Frontal cortex (tissue), 4 donors: ENCODE measurements around the gene CHCHD1. TPM values are rescaled to one million over a fixed set of nuclear protein-coding genes. Genes with fewer than 3 reads are reported as not detected.
"Not testable (repeated sequence)": the region's sequence is repeated elsewhere in the genome, so short reads cannot be mapped to it uniquely, and the experiment has no call there.

Experiments used
- DNase-seq, 2 donors: peaks; one replicate each; pipeline ENCODE4 v3.0.0; 2012; ENCODE audit warnings: low spot score in 2 of 2
- FAIRE-seq: peaks from 2 replicates; lab custom pipeline; 2012; peaks lifted over from hg19 to GRCh38; lab: Jason Lieb, UNC
- total RNA-seq: library from RNA; depleted of rRNA; stranded (reverse); fragments of >200 nt; gene quantifications from one replicate; pipeline ENCODE4 v1.2.3, GENCODE V29; 2014
- donor health status: control.
- donor health status: control.
- donor health status: control.

CHCHD1 gene
- 16.7 TPM for total RNA-seq

- DNase-seq (peak; percentile 84 to 88), FAIRE-seq (no peak)
These were observed at the start of gene CHCHD1 for GRCh38 chr10:73781879-73782748. Gene CHCHD1 (plus strand): TSS chr10:73782048. CDS start chr10:73782076, 28 bp downstream.

- FAIRE-seq (no peak), DNase-seq (no peak)
These were observed 49.4 kb upstream of the CHCHD1 start for GRCh38 chr10:73732426-73732825.

GRCh38 chr10:73732931-73733623, 48.8 kb upstream of the CHCHD1 start:
- no peak for DNase-seq

GRCh38 chr10:73734028-73734720, 47.7 kb upstream of the CHCHD1 start:
- DNase-seq, result no peak
- FAIRE-seq, result no peak

More at GRCh38 chr10:73732931-73733623, 48.8 kb upstream of the CHCHD1 start:
- FAIRE-seq, result no peak

- DNase-seq (no peak), FAIRE-seq (no peak)
These were observed 47.0 kb upstream of the CHCHD1 start for GRCh38 chr10:73734796-73735305.

- FAIRE-seq, DNase-seq: not testable (repeated sequence)
These were observed 41.2 kb upstream of the CHCHD1 start for GRCh38 chr10:73740501-73741254.

- FAIRE-seq (no peak), DNase-seq (no peak)
These were observed 39.5 kb upstream of the CHCHD1 start for GRCh38 chr10:73742454-73742734.

- no peak for FAIRE-seq
These were observed 38.4 kb upstream of the CHCHD1 start for GRCh38 chr10:73743327-73743904.

GRCh38 chr10:73743905-73744663, 37.8 kb upstream of the CHCHD1 start, which contains the start of gene SEC24C:
Gene SEC24C (plus strand): TSS chr10:73744372. CDS start chr10:73746833, 2,461 bp downstream.
- DNase-seq (peak; percentile 79 to 91), FAIRE-seq (no peak)

More at GRCh38 chr10:73743327-73743904, 38.4 kb upstream of the CHCHD1 start:
- DNase-seq, result no peak

GRCh38 chr10:73744664-73744975, 37.2 kb upstream of the CHCHD1 start:
- DNase-seq, result peak in 1 of 2 donors; percentile 27
- no peak for FAIRE-seq

GRCh38 chr10:73746721-73747120, 35.1 kb upstream of the CHCHD1 start:
- DNase-seq, result no peak
- FAIRE-seq, result no peak

- DNase-seq (no peak), FAIRE-seq (no peak)
These were observed 31.0 kb upstream of the CHCHD1 start for GRCh38 chr10:73750819-73751218.

GRCh38 chr10:73756183-73756582, 25.7 kb upstream of the CHCHD1 start:
- DNase-seq (no peak), FAIRE-seq (no peak)

GRCh38 chr10:73758704-73759511, 22.9 kb upstream of the CHCHD1 start:
- no peak for FAIRE-seq
- no peak for DNase-seq

GRCh38 chr10:73759512-73760115, 22.2 kb upstream of the CHCHD1 start:
- FAIRE-seq, result no peak
- no peak for DNase-seq

GRCh38 chr10:73761781-73762180, 20.1 kb upstream of the CHCHD1 start:
- no peak for FAIRE-seq

GRCh38 chr10:73762915-73763314, 18.9 kb upstream of the CHCHD1 start:
- DNase-seq (no peak), FAIRE-seq (no peak)

More at GRCh38 chr10:73761781-73762180, 20.1 kb upstream of the CHCHD1 start:
- no peak for DNase-seq
